Raji (cell line): ENCODE data around the gene SMIM35.

Experiments
- POLR2A ChIP-seq: IDR thresholded peaks from 2 replicates; pipeline ENCODE4 v1.6.1; 2011; ENCODE audit warnings: low read depth, low read length, control low read depth; ENCODE audit not compliant: insufficient read depth

The SMIM35 gene

GRCh38 chr11:118056806-118057205 lies 30.0 kb downstream of the SMIM35 start:
- TF ChIP-seq POLR2A, result no peak

GRCh38 chr11:118055966-118056365 lies 30.8 kb downstream of the SMIM35 start:
- no peak for TF ChIP-seq POLR2A

GRCh38 chr11:118054712-118055640 lies 31.8 kb downstream of the SMIM35 start:
- TF ChIP-seq POLR2A, result no peak

- TF ChIP-seq POLR2A, result no peak
Observed at GRCh38 chr11:118052581-118053206, 34.1 kb downstream of the SMIM35 start.

GRCh38 chr11:118051611-118052461 lies 34.9 kb downstream of the SMIM35 start:
- no peak for TF ChIP-seq POLR2A

- TF ChIP-seq POLR2A, result no peak
Observed at GRCh38 chr11:118051136-118051610, 35.6 kb downstream of the SMIM35 start.

GRCh38 chr11:118050208-118050891 lies 36.4 kb downstream of the SMIM35 start:
- no peak for TF ChIP-seq POLR2A

GRCh38 chr11:118049771-118050170 lies 37.0 kb downstream of the SMIM35 start:
- no peak for TF ChIP-seq POLR2A

- TF ChIP-seq POLR2A, result no peak
Observed at GRCh38 chr11:118048472-118049370, 38.0 kb downstream of the SMIM35 start.

GRCh38 chr11:118047749-118048148 lies 39.0 kb downstream of the SMIM35 start:
- TF ChIP-seq POLR2A, result no peak

GRCh38 chr11:118046964-118047700 lies 39.6 kb downstream of the SMIM35 start:
- no peak for TF ChIP-seq POLR2A

- no peak for TF ChIP-seq POLR2A
Observed at GRCh38 chr11:118046051-118046963, 40.5 kb downstream of the SMIM35 start.
